Epithelial cell of alveolus of lung (primary cell): ENCODE data around the gene TP53INP2. TPM values are rescaled to one million over a fixed set of nuclear protein-coding genes. Genes with fewer than 3 reads are reported as not detected.

Experiments used
- total RNA-seq: library from RNA; depleted of rRNA; stranded (reverse); fragments of >200 nt; gene quantifications from 2 replicates; pipeline ENCODE4 v1.2.1, GENCODE V29; 2015

The TP53INP2 gene, protein sequence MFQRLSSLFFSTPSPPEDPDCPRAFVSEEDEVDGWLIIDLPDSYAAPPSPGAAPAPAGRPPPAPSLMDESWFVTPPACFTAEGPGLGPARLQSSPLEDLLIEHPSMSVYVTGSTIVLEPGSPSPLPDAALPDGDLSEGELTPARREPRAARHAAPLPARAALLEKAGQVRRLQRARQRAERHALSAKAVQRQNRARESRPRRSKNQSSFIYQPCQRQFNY
- total RNA-seq: 6.9 and 18.0 TPM in 2 replicates

DNA sequence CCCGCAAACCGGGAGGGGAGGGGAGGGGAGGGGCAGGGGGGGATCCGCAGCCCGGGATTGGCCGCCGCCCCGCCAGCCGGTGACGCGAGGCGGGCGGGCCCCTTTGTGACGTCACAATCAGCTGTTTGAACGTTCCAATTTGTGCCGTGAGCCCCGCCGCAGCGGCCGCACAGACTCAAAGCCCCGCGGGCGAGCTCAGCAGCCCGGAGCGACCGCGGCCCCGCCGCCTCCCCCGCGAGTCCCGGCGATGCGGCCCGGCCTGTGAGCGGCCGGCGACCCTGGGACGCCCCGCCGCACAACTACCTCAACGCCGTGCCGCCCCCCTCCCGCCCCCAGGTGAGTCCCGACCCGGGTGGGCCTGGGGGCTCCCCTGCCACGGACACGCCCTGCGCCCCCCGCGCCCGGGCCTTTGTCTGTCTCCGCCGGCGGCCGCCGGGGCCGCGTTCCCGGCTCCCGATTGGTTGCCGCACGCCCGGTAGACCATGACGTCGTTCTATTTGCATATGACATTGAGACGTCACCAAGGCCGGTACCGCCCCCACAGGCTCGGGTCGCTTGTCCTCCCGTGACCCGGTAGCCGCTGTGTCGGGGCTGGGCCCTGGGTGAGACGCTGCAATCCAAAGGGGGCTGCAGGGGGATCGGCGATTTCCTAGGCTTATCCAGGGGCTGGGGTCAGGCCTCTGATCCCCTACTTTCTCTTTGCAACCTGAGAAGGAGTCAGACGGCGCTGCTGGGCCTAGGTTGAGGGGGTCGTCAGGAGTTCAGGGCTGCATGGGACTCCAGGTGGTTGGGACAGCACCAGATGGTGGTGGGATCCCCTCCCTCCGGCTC, at the start of gene TP53INP2:
Gene TP53INP2, plus strand, starts transcription at position 168 of the 831 bp plus-strand sequence. CDS start 4,396 bp downstream, outside the sequence.

DNA sequence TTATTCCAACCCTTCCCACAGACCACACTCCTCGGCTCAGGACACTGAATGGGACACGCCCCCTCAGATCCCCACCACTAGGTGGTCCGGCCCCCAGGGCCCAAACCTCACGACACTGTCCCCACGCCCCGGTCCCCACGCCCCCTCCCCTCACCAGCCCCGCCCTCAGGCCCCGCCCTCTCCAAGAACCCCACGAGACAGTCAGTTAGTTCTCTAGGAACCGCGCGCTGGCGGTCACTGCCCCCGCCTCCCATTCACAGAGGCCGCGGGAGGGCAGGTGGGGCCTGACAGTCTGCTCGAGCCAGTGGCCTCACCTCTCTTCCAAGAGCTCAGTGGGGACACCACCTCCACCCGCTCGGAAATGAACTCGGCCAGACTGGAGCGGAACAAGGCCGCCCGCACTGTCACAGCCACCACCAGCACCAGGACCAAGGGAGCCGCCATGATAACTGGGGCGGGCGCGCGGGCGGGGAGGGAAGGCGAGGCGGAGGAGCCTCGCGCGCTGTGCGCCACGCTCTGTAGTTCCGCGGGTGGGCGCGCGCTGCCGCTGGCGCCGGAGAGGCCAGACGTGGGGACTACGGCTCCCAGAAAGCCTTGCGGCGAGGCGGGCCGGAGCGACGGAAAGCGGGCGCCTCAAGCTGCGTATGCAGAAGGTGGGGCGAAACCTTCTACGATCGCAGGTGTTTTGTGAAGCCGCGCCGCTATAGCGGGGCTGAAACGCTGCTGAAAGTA, 27.3 kb upstream of the TP53INP2 start, which contains the start of gene PIGU:
Gene PIGU, minus strand, starts transcription at position 451 of the 732 bp plus-strand sequence. Its CDS starts 7 bp downstream, at position 444.

Other genes with a start within 250 kb of the TP53INP2 start
- gene DYNLRB1, start 187.9 kb upstream of the TP53INP2 start, total RNA-seq: 158 and 161 TPM in 2 replicates
- 52.6 and 60.4 TPM in 2 replicates for gene MAP1LC3A, start 145.6 kb upstream of the TP53INP2 start, total RNA-seq
- gene PIGU, start 27.3 kb upstream of the TP53INP2 start, total RNA-seq: 13.0 and 15.5 TPM in 2 replicates
- 7.0 and 17.9 TPM in 2 replicates for gene NCOA6, start 121.3 kb downstream of the TP53INP2 start, total RNA-seq
- gene GGT7, start 168.5 kb downstream of the TP53INP2 start, total RNA-seq: 17.1 and 24.0 TPM in 2 replicates
- 30.8 and 97.2 TPM in 2 replicates for gene ACSS2, start 172.3 kb downstream of the TP53INP2 start, total RNA-seq